GM19035 (cell line): Measurements from ENCODE around the gene CDIP1.

Experiments
- ATAC-seq: cut with Tn5 transposase; IDR thresholded peaks from one replicate; pipeline ENCODE4 v1.9.1; 2021; ENCODE audit not compliant: unreplicated experiment

Gene CDIP1

GRCh38 chr16:4515611-4516233, 22.9 kb downstream of the CDIP1 start:
- no peak for ATAC-seq

DNA sequence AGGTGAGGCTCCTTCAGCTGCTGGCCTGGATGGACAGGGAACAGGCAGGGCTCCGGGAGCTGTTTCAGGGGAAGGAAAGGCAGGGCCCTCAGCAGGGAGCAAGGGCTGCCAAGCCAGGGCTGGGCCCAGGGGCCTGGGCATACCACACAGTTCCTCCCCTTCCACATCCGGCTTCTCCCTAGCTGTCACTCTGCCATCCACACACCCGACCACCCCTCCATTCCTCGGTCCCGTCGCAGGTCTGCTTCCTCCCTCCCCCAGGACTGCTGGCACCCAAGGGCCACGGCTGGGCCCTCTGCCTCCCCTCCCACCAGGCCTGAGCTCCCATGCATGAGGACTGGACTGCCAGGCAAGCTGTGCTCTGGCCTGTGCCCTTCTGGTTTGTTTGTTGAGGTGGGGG, 24.0 kb downstream of the CDIP1 start:
- ATAC-seq = no peak

DNA sequence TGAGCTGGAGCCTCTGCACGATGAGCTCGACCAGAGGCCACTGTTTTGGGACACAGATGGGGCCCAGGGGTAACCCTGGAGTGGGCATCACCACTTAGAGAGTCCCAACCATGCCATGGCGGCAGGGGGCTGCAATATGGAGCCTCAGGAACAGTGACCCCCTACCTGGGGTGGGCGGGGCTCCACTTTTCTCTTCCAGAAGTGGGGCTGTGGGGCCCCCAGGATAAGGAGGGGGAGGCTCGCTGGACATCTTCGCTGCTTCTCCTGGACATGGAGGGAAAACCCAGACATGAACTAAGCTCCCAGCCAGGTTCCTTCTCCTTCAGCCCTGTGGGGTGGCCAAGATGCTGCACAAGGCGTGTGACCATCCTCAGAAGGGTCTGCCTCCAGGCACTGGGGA, 24.7 kb downstream of the CDIP1 start:
- ATAC-seq = no peak

DNA sequence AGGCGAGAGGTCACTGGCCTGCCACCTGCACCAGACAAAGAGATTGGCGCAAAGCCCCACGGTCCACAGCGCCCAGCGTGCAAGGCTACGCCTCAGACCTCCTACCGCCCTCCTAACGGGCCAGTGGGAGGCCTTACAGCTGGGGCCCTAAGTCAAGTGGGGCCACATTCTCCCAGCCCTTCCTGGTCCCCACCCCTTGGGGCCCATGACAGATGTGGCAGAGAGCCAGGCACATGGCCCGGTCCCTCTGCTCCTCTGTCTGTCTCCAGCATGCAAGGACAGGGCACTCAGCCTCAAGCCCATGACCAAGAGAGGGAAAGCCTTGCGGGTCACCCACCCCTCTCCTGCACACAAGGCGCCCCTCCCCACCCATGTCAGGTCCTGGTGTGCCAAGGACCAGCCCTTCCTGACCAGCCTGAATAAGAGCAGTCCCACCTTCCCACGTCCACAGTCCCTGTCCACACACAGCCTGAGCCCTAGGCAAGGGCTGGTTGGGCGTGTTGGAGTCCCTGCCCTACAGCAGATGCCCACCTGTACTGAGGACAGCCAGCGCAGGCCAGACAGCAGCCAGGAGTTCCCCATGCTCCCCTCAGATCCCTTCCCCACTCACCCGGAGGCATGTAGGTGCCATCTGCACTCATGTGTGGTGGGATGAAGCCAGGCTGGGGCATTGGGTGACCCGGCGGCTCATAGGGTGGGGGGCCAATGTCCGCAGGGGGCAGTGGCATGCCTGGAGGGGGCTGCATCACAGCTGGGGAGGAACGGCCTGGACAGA, 25.3 kb downstream of the CDIP1 start:
- ATAC-seq = no peak

DNA sequence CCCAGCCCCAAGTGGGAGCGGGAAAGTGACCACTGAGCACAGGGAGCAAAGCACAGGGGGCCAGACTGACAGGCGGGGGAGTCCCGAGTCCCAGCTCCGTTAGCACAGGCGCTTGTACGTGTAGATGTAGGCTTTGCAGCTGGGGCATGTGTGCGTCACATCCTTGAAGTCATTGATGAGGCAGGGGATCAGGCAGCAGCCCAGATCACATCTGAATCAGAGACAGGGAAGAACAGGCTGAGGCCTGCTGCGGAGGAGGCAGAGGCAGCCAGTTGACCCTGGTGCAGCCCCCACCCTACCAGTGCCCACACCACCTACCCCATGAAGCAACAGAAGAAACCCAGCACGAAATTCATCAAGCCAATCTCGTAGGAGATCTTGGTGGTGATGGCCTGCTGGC, 26.1 kb downstream of the CDIP1 start:
- no peak for ATAC-seq

DNA sequence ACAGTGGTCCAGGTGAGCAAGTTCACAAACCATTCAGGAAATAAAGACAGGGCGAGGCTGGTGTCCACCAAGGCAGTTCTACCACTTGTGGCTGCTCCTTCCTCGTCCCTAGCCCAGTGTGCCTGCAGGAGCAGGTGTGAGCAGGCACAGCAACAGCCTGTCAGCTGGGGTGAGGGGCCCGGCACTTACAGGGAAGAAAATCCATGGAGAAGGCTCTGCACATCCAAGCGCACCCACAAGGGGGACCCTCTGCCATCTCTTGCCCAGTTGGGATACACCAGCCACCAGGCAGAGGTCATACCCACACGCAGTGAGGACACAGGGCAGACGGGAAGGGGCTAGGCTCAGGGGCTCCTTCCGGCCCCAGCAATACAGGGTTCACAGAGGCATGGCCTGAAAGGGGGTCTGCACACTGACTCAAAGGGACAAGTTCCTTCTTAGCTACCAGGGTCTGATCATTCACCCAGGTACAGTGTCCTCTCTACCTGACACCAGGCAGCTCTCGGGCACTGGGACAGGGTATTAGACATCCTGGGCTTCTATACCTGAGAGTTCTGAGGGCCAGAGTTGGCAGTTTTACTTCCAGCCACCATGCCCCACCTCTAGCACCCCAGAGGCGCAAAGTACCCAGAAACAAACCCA, 27.0 kb downstream of the CDIP1 start:
- ATAC-seq = no peak

GRCh38 chr16:4510747-4511426, 27.7 kb downstream of the CDIP1 start:
- ATAC-seq = no peak

DNA sequence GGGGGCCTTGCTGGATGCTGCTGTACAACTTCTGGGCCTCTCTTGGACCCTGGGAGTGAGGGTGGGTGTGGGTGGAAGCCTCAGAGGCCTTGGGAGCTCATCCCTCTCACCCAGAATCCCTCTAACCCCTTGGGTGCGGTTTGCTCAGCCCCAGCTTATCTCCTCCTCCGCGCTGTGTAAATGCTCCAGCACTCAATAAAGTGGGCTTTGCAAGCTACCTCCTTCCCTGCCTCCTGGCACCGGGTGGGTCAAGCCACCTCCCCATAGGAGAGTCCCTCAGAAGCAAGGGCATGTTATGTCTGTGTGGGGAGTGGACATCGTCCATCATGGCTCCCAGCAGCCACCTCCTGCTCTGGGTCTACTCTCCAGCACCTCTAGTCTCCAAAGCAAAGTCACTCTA, 28.4 kb downstream of the CDIP1 start:
- ATAC-seq = no peak

DNA sequence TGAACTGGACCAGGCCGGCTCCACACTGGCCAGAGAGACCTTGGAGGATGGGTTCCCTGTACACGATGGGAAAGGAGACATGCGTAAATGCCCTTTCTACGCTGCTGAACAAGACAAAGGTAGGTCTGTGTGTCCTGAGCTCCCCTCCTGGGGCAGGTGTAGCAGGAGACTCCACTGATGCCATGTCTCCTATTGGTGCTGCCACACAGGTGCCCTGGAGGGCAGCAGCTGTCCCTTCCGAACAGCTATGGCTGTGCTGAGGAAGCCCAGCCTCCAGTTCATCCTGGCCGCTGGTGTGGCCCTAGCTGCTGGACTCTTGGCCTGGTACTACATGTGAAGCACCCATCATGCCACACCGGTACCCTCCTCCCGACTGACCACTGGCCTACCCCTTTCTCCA, 29.2 kb downstream of the CDIP1 start:
- ATAC-seq = no peak

GRCh38 chr16:4508806-4509205, 29.8 kb downstream of the CDIP1 start:
- ATAC-seq = no peak

GRCh38 chr16:4507588-4508345, 30.8 kb downstream of the CDIP1 start:
- ATAC-seq = no peak

DNA sequence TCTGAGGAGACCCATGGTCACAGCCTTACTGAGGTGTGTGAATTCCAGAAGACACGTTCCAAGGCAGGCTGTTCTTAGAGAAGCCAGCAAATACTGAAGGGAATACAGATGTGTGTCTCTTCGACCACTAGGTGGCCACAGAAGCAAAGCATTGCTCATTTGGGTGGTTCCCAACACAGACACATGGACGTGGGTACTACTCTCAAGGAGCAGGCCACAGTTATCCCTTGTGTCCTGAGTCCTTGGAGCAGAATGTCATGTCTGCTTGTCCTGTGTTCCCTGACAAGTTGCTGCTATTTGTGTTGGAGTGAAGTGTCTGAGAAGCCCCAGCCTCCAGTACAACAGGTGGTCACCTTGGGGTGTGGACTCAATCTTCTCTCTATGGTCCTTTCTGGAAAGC, 32.1 kb downstream of the CDIP1 start:
- ATAC-seq = no peak

- ATAC-seq = peak; percentile 74
These were observed 33.0 kb downstream of the CDIP1 start for GRCh38 chr16:4505356-4506147.

DNA sequence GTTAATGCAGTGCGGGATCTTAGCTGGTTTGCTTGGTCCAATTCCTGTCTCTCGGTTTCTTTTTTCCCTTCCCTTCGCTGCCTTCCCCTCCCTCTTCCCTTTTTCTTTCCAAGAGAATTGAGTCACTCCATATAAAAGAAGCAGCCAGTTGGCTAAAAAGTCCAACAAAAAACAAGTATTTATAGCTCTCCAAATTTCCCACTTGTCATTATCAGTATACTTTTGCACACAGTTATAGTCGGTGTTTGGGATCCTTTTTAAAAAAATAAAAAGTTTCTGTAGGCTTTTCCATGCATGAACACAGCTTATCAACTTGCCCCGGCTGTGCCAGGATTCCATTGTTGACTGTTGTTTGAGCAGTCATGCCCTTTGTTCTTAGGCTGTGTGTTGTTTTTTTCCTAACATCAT, 37.5 kb downstream of the CDIP1 start:
- no peak for ATAC-seq

DNA sequence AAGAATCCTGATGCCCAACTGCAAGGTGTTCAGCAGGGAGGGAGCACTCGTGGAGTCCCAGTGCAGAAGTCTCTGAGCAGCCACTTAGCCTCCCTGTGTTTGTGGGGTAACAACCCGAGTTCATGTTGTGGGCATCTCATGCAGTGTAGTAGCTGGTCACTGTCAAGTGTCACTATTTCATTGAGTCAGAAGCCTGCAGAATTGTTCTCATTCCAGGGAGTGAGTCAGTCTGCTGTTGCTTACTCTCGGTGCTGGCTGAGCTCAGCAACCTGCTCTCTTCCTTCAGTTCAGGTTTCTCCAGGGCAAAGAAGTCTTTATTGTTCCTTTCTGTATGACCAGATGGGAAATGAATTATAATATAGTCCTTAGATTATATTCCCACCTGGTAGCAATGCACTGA, 38.3 kb downstream of the CDIP1 start:
- ATAC-seq = no peak

DNA sequence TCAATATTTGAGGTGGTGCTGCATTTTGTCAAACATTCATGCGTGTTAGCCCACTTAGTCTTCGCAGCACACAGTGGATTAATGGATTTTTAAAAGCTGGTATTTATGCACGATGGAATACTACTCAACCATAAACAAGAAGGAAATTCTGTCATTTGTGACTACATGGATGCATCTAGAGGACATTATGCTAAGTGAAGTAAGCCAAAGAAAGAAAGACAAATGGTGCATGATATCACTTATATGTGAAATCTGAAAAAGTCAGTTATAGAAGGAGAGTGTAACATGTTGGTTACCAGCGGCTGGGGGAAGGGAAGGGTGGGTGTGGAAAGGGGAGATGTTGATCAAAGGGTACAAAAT, 39.4 kb downstream of the CDIP1 start:
- ATAC-seq = no peak

DNA sequence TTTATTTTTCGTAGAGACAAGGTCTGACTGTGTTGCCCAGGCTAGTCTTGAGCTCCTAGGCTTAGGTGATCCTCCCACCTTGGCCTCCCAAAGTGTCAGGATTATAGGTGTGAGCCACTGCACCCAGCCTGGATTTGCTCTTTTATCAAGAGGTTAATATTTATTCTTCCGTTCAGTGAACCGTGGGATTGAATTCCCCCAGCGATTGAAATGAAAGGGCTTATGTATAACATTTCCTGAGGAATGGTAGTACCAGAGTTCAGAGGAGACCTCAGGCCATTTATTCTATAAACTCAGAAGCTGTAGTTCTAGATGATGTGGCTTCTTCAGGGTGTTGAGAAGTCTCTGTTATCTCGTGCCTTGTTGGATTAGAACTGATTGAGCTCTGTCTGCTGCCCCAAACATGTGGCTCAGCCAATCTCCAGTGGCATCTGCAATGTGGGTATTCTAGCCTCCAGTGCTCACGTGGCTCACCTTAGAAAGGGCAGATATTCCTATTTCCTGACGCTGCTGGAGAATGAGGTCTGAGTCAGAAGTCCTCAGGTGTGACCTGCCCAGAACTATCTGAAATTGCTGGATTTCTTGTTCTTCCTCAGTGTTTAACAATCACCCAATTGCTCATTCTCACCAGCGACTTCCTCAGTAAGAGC, 39.9 kb downstream of the CDIP1 start:
- ATAC-seq = no peak

- no peak for ATAC-seq
These were observed 42.3 kb downstream of the CDIP1 start for GRCh38 chr16:4496305-4496704.

GRCh38 chr16:4495766-4496165, 42.8 kb downstream of the CDIP1 start:
- ATAC-seq = no peak
